ENCODE results near the gene RAC2. TPM values are rescaled to one million over a fixed set of nuclear protein-coding genes. Genes with fewer than 3 reads are reported as not detected.
"Not testable (repeated sequence)": the region's sequence is repeated elsewhere in the genome, so short reads cannot be mapped to it uniquely, and the experiment has no call there.

RAC2 gene
- polyA plus RNA-seq, 10 donors = 4.5 to 26.8 (median 6.9) TPM

DNA sequence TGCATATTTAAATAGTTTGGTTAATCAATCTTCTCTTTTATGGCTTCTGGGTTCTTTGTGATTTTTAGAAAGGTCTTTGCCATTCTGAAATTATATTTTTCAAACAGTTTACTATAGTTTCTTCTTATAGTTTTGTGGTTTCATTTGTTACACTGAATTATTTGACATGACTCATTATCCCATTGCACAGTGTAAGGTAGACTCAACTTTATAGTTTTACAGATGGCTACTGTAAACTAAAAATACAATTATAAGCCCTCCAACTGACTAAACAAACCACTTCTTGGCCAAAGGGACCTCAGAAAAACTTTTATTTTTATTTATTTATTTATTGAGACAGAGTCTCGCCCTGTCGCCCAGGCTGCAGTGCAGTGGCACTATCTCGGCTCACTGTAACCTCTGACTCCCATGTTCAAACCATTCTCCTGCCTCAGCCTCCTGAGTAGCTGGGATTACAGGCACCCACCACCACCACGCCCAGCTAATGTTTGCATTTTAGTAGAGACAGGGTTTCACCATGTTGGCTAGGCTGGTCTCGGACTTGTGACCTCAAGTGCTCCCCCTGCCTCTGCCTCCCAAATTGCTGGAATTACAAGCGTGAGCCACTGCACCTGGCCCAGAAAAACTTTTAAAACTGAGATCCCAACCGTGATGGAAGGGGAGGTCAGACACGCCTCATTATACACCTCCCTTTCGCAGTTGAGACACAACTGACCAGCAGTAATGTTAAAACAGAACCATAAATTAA is 14.1 kb upstream of the RAC2 start:
- no peak for DNase-seq

GRCh38 chr22:37256075-37256726 is 12.1 kb upstream of the RAC2 start:
- no peak for DNase-seq

DNA sequence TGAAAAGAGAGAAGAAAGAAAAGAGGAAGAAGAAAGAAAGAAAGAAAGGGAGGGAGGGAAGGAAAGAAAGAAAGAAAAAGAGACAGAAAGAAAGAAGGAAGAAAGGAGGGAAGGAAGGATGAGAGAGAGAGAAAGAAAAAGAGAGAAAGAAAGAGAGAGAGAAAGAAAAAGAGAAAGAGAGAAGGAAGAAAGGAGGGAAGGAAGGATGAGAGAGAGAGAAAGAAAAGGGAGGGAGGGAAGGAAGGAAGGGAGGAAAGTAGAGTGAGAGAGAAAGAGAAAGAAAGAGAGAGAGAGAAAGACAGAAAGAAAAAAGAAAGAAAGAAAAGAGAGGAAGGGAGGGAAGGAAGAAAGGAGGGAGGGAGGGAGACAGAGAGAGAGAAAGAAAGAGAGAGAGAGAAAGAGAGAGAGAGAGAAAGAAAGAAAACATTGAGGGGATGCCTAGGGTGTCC is 11.5 kb upstream of the RAC2 start:
- no peak for DNase-seq

DNA sequence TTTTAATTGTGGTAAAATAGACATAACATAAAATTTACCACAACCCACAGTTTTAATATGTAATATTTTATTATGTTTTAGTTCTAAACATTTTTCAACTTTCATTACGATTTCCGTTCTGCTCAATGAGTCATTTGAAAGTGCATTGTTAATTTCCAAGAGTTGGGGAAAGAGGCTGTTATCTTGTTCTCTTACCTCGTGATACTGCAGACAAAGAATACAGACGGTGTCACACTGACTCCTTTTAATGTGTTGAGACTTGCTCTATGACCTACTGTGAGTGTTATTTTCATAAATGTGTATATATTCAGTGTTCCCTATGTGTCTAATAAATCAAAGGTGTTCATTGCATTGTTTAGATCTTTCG is 10.8 kb upstream of the RAC2 start:
- DNase-seq = no peak

- DNase-seq = no peak
Measured at GRCh38 chr22:37254209-37254866, 10.3 kb upstream of the RAC2 start.

- no peak for DNase-seq
Measured at GRCh38 chr22:37253126-37253660, 9.1 kb upstream of the RAC2 start.

- not testable (repeated sequence) for DNase-seq
Measured at GRCh38 chr22:37251836-37252235, 7.8 kb upstream of the RAC2 start.

DNA sequence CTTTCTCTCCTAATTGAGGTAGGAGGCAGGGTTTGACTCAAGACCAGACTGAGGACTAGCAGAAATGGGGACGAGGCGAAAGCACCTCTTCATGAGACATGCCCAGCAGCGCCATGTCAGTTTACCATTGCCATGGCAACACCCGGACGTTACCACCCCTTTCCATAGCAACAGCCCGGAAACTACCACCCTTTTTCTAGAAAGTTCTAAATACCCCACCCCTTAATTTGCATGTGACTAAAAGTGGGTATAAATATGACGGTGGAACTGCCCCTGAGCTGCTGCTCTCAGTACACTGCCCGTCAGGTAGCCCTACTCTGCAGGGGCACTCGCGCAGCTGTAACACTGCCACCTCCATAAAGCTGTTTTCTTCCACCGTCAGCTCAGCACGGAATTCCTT is 5.9 kb upstream of the RAC2 start:
- DNase-seq = no peak

DNA sequence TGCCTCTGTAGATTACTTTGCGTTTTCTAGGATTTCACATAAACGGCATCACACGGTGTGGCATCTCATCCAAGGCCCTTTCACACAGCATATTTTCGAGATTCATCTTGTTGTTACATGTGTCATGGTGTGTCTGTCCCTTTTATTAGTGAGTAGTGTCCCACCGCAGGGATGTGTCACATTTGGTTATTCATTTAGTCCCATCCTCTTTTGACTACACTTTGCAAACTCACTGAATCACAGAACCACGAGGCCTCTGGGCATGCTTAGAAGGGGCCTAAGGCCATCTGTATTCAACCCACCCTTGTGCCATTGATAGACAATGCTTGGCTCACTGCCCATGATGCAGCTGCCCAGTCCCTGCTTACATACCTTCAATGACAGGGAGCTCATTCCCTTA is 4.2 kb upstream of the RAC2 start:
- DNase-seq = no peak

GRCh38 chr22:37245740-37246139 is 1.7 kb upstream of the RAC2 start:
- no peak for DNase-seq

DNA sequence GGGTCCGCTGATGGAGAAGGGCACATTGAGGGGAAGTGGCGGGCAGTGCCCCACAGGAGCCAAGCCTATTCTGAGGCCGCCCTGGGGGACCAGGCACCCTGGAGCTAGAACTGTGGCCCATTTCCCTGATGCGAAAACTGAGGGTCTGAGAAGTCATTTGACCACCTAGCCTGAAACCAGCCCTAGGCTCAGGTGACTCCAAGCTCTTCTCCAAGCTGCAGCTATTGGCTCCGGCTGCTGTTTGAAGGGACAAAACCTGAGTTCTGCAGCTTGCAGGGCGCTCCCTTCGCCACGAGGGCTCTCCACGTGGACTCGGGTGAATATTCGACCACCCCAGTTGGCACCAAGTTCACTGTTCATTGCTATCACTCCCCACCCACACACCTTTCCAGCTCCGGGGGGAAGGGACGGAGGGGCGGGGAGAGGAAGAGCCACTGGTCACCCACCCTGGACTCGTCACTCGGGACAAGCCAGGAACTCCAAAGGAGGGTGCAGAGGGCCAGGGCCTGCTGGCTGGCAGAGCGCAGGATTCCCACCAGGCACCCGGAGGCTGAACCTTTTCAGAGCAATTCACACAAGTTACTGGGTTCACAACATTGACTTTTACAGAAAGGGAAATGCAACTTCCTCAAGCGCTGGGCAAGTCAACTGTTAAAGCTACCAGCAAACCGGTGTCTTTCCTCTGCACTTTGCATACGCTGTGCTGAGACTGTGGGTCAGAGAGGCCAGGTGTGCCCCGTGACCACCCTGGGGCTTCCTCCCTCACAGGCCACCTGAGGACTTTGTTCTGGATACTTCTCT is 1.1 kb upstream of the RAC2 start:
- no peak for DNase-seq

- DNase-seq = no peak
Measured at GRCh38 chr22:37243402-37244113, 511 bp downstream of the RAC2 start.

- peak in 1 of 3 donors; percentile 39 for DNase-seq
Measured at GRCh38 chr22:37242395-37242918, 1.6 kb downstream of the RAC2 start.

GRCh38 chr22:37241351-37242142 is 2.5 kb downstream of the RAC2 start:
- DNase-seq = no peak

GRCh38 chr22:37240941-37241320 is 3.1 kb downstream of the RAC2 start:
- DNase-seq = no peak

DNA sequence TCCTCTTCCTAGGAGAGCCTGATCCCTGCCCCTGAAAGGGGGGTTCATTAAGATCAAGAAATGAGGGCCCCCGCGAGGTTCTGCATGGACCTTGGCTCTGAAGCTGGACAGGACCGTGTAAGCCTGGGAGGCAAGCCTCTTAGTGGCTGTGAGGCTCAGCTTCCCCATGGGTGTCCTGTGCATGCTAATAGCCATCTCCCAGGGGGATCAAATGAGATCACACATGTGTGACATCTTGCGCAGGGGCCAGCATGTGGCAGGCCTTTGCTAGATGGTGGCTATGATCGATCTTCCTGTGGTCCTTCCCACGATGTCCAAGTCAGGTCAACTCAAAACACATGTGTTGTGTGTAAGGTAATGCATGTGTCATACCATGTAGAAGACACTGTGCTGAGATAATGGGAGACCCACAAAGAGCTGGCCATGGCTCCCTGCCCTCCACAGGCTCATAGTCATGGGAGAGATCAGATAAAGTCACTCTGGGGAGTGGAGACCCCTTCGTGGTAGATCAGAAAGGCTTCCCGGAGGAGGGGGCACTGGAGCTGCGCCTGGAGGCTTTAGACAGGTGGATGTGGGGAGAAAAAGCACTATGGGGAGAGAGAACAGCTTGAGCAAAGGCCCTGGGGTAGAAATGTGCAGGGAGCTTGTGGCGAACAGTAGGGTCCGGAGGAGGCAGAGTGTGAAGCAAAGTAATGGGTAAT is 3.7 kb downstream of the RAC2 start:
- DNase-seq = no peak

DNA sequence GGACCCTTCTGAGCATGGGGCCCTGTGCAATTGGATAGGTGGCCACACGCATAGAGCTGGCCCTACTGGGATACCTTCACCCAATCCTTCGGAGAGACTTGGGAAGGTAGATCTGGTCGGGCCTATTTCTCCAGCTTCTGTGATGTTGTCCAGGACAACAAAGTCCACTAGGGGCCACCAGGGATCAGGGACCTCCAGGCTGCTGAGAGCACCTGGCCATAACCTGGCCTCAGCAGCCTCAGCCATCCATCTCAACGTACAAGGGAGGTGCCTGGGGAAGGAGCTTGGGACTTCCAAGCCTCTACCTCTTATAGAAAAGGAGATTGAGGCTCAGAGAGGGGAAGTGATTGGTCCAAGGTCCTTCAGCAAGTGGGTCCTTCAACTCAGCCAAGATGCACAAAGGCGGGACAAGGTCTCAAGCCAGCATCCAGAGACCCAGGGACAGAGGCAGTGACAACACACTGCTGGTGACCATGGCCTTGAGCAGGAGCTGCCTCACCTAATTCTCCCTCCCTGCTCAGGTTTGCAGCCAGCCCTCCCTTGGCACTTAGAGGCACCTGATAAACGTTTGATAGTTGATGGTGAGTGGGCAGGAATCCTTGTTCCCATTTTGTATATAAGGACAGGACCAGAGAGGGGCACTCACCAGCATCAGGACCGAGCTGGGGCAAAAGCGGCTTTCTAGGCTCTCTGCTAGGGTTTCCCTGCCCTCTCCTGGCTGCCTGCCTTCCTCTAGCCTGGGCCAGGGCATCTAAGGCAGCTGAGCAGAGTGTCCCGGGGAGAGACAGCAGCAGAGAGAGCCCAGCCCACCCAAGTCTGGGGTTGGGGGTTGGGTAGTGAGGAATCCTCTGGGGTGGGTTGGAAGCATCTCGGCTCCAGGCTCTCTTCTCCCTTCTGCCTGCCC is 4.5 kb downstream of the RAC2 start:
- no peak for DNase-seq

Measured in muscle of back (tissue), 11 donors.